GM12878 (cell line): ENCODE measurements around the gene TSKU. TPM values are rescaled to one million over a fixed set of nuclear protein-coding genes. Genes with fewer than 3 reads are reported as not detected.

Experiments used
- ATAC-seq: fragments of 200-7000 bp; cut with Tn5 transposase; 3 replicates; pipeline ENCODE4 v1.9.1; 2020; ENCODE audit warnings: mild to moderate bottlenecking, moderate library complexity
- BruUV-seq: library from RNA; stranded (reverse); fragments of 400-500 nt; replicated peaks from 2 replicates; lab custom pipeline; 2021; lab: Mats Ljungman, UMichigan
- CTCF ChIA-PET: fragments of 300-600 bp; sonication (Branson Sonifier 250); formaldehyde crosslinking; extraction: SDS; loops from one replicate; lab custom pipeline; 2021; ENCODE audit warnings: inconsistent platforms; lab: Yijun Ruan, JAX
- POLR2A ChIA-PET: fragments of 350-600 bp; formaldehyde crosslinking; extraction: SDS; loops from one replicate; lab custom pipeline; 2021; ENCODE audit warnings: inconsistent platforms; lab: Charles Lee
- RAD21 ChIA-PET: fragments of 300-600 bp; sonication (Branson Sonifier 250); formaldehyde crosslinking; loops from one replicate; lab custom pipeline; 2023; ENCODE audit warnings: antibody characterized with exemption; ENCODE audit not compliant: unreplicated experiment; lab: Charles Lee
- SMC1A ChIA-PET: fragments of 300-600 bp; sonication (Branson Sonifier 250); formaldehyde crosslinking; loops from one replicate; lab custom pipeline; 2023; ENCODE audit not compliant: unreplicated experiment, uncharacterized antibody; lab: Charles Lee
- DNase-seq: peaks from one replicate; pipeline ENCODE4 v3.0.0-alpha.2; 2011; ENCODE audit warnings: low read depth, low spot score
- FAIRE-seq: peaks from 3 replicates; lab custom pipeline; 2011; peaks lifted over from hg19 to GRCh38; lab: Jason Lieb, UNC
- H2AFZ ChIP-seq: 2 replicates; pipeline ENCODE4 v1.6.0; 2011; ENCODE audit warnings: low read depth, low read length, control low read depth; ENCODE audit not compliant: control insufficient read depth
- H3K27ac ChIP-seq: 2 replicates; pipeline ENCODE4 v1.5.1; 2011; ENCODE audit warnings: control low read depth; ENCODE audit not compliant: control insufficient read depth, insufficient read depth
- H3K27me3 ChIP-seq, 2 experiments: replicated peaks in 1 of 2; 2 replicates each; pipeline versions ENCODE4 v1.6.0 to v1.6.1; 2011; ENCODE audit warnings: low read length in 1 of 2; ENCODE audit not compliant: control insufficient read depth in 2 of 2, insufficient read depth in 2 of 2
- H3K36me3 ChIP-seq, 2 experiments: 2 replicates each; pipeline ENCODE4 v1.5.1; 2011; ENCODE audit warnings: low read length in 1 of 2; ENCODE audit not compliant: control insufficient read depth in 2 of 2, insufficient read depth in 2 of 2
- H3K4me1 ChIP-seq: 2 replicates; pipeline ENCODE4 v1.6.1; 2011; ENCODE audit warnings: mild to moderate bottlenecking, low read length, moderate library complexity, mixed read lengths; ENCODE audit not compliant: control insufficient read depth, insufficient read depth
- H3K4me2 ChIP-seq: 2 replicates; pipeline ENCODE4 v1.6.0; 2011; ENCODE audit warnings: control low read depth; ENCODE audit not compliant: control insufficient read depth, insufficient read depth
- H3K4me3 ChIP-seq: fragments of 200-600 bp; sonication (generic); 2 replicates; pipeline ENCODE4 v1.5.1; 2016
- H3K79me2 ChIP-seq: 2 replicates; pipeline ENCODE4 v1.6.0; 2011; ENCODE audit warnings: low read length; ENCODE audit not compliant: control insufficient read depth, insufficient read depth
- H3K9ac ChIP-seq: 2 replicates; pipeline ENCODE4 v1.8.0; 2011; ENCODE audit warnings: low read length, control low read depth, mixed read lengths; ENCODE audit not compliant: control insufficient read depth, insufficient read depth
- H3K9me3 ChIP-seq: replicated peaks from 3 replicates; pipeline ENCODE4 v1.5.1; 2011; ENCODE audit warnings: mild to moderate bottlenecking, low read length; ENCODE audit not compliant: control insufficient read depth, insufficient read depth
- H4K20me1 ChIP-seq: 2 replicates; pipeline ENCODE4 v1.6.0; 2011; ENCODE audit not compliant: control insufficient read depth, insufficient read depth
- ATF7 ChIP-seq: fragments of 450-650 bp; IDR thresholded peaks from 2 replicates; pipeline ENCODE4 v1.6.1; 2016; ENCODE audit warnings: low read depth, mild to moderate bottlenecking
- BHLHE40 ChIP-seq, 2 experiments: fragments of 450-650 bp in 1 of 2; IDR thresholded peaks; 2 replicates each; pipeline ENCODE4 v1.6.1; 2011 to 2017; ENCODE audit warnings: low read depth in 2 of 2, borderline replicate concordance in 1 of 2, improper control_type of control experiment in 1 of 2, low read length in 1 of 2, mild to moderate bottlenecking in 1 of 2
- ELK1 ChIP-seq: IDR thresholded peaks from 2 replicates; pipeline ENCODE4 v1.6.1; 2012; ENCODE audit warnings: low read depth, low read length, improper control_type of control experiment
- FOXM1 ChIP-seq: IDR thresholded peaks from 2 replicates; pipeline ENCODE4 v1.6.1; 2012; ENCODE audit warnings: low read depth, mild to moderate bottlenecking, inconsistent platforms, low read length, moderate library complexity
- HDGF ChIP-seq: fragments of 450-650 bp; IDR thresholded peaks from 2 replicates; pipeline ENCODE4 v1.6.1; 2016; ENCODE audit warnings: antibody characterized with exemption
- KDM1A ChIP-seq: fragments of 200-600 bp; sonication (generic); IDR thresholded peaks from 2 replicates; pipeline ENCODE4 v1.6.1; 2016; ENCODE audit warnings: borderline replicate concordance
- PML ChIP-seq: IDR thresholded peaks from 2 replicates; pipeline ENCODE4 v1.6.1; 2012; ENCODE audit warnings: low read length, inconsistent platforms
- POLR2AphosphoS2 ChIP-seq: IDR thresholded peaks from 2 replicates; pipeline ENCODE4 v1.6.1; 2011; ENCODE audit warnings: low read depth, mild to moderate bottlenecking, low read length, improper control_type of control experiment, moderate library complexity
- RAD21 ChIP-seq: IDR thresholded peaks from 2 replicates; pipeline ENCODE4 v1.6.1; 2011; ENCODE audit warnings: mild to moderate bottlenecking, low read depth, low read length, moderate library complexity; ENCODE audit not compliant: insufficient read depth
- SMAD5 ChIP-seq: IDR thresholded peaks from 2 replicates; pipeline ENCODE4 v1.6.1; 2016; ENCODE audit warnings: antibody characterized with exemption, low read depth
- TARDBP ChIP-seq: IDR thresholded peaks from 2 replicates; pipeline ENCODE4 v1.6.1; 2016; ENCODE audit warnings: borderline replicate concordance
- USF1 ChIP-seq: IDR thresholded peaks from 2 replicates; pipeline ENCODE4 v1.6.1; 2011; ENCODE audit warnings: borderline replicate concordance, low read depth, mild to moderate bottlenecking, moderate library complexity, mixed read lengths, low read length; ENCODE audit not compliant: insufficient read depth; ENCODE audit errors: extremely low read length
- ZBTB11 ChIP-seq: fragments of 450-650 bp; formaldehyde crosslinking; IDR thresholded peaks from 2 replicates; pipeline ENCODE4 v1.5.0; 2022; ENCODE audit warnings: mild to moderate bottlenecking, missing genetic modification characterization
- WGBS: methylation state at CpG from one replicate; pipeline ENCODE4 v1.1.6; 2016; ENCODE audit warnings: low lambda C conversion rate; ENCODE audit not compliant: insufficient replicate concordance, insufficient coverage; ENCODE audit errors: missing lambda C conversion rate; 5-methylcytosine and 5-hydroxymethylcytosine counted together
- in situ Hi-C: fragments of 300-500 bp; cut with MboI; formaldehyde crosslinking; loops from 9 replicates; pipeline ENCODE4 v1.14.3; 2018; ENCODE audit warnings: mixed read lengths
- intact Hi-C: fragments of 100-400 bp; cut with micrococcal nuclease; formaldehyde crosslinking; loops from one replicate; pipeline ENCODE4 v1.14.2; 2022; ENCODE audit not compliant: unreplicated experiment
- polyA plus RNA-seq, 11 experiments: library from polyadenylated mRNA; depleted of rRNA in 4 of 11; unstranded in 6 of 11; stranded (reverse) in 5 of 11; fragments of >200 nt; fragmentation: Nextera tagmentation in 4 of 11; fragmentation: Illumina TruSeq in 1 of 11; extraction: Ambion mirVana in 4 of 11; extraction: Trizol in 1 of 11; gene quantifications; 1 replicate in 1 of 11; 2 replicates in 10 of 11; pipeline versions ENCODE4 v1.2.1 to v1.2.3, GENCODE V29; 2011 to 2016; ENCODE audit warnings: inconsistent platforms in 2 of 11, missing spikeins in 2 of 11, low read depth in 1 of 11
- total RNA-seq, 4 experiments: library from RNA; depleted of rRNA in 3 of 4; stranded (reverse); fragments of >200 nt in 3 of 4; fragmentation: Illumina TruSeq in 1 of 4; extraction: Trizol in 1 of 4; gene quantifications; 2 replicates each; pipeline versions ENCODE4 v1.2.1 to v1.2.3, GENCODE V29; 2013 to 2021

TSKU gene
- total and polyA plus RNA-seq, 10 of the 15 experiments (the other 5 are each of a cell fraction or from before 2014, with no cell fraction given), result 0.04 to 1.5 (median 0.62) TPM

- peaks cover 0 to 1% of the 10 kb centered on the region in 2 experiments; a peak in 1 of 4 replicates for H3K27me3 ChIP-seq
- no peak overlapping the region for H2AFZ ChIP-seq
- ChIA-PET CTCF (interaction anchor here (0.7 to 1.5 kb wide), 2 partner anchors 78 to 80 kb away, joined by 3 read pairs; no protein-coding TSS in a partner anchor), POLR2A (no interaction called here), SMC1A (no interaction called here), RAD21 (no interaction called here)
- no peaks in the 10 kb centered on the region for H3K9me3 ChIP-seq
- no peaks in the 10 kb centered on the region for H4K20me1 ChIP-seq
- peak; percentile 33 for TF ChIP-seq RAD21
- no peak for TF ChIP-seq TARDBP
- no peaks in the 10 kb centered on the region for H3K4me1 ChIP-seq
- H3K9ac ChIP-seq, result no peak overlapping the region
- H3K4me3 ChIP-seq, result no peak overlapping the region
- BruUV-seq, result no TSS peak
- 57% methylated on average over 3 of the region's 3 CpGs for WGBS
- H3K36me3 ChIP-seq, result no peaks in the 10 kb centered on the region
- no peaks in the 10 kb centered on the region for H3K79me2 ChIP-seq
- FAIRE-seq (no peak), DNase-seq (no peak), ATAC-seq (no peak)
- intact Hi-C loops (no loop called here), in situ Hi-C loops (no loop called here)
- H3K4me2 ChIP-seq, result no peak overlapping the region
- no peak overlapping the region for H3K27ac ChIP-seq
Observed at GRCh38 chr11:76838678-76839068, 55.5 kb downstream of the TSKU start.

GRCh38 chr11:76839311-76839710, 56.2 kb downstream of the TSKU start:
- Histone ChIP-seq H3K27me3 (peaks cover 0 to 1% of the 10 kb centered on the region in 2 experiments; a peak in 1 of 4 replicates), H3K9ac (no peak overlapping the region), H3K27ac (no peak overlapping the region), H3K9me3 (no peaks in the 10 kb centered on the region), H3K79me2 (no peaks in the 10 kb centered on the region), H3K4me3 (no peak overlapping the region), H3K4me2 (no peak overlapping the region), H4K20me1 (no peaks in the 10 kb centered on the region), H3K4me1 (no peaks in the 10 kb centered on the region), H2AFZ (no peak overlapping the region), H3K36me3 (no peaks in the 10 kb centered on the region)
- no peak for FAIRE-seq
- intact Hi-C loops (no loop called here), in situ Hi-C loops (no loop called here)
- ChIA-PET RAD21 (interaction anchor here (1.0 kb wide), 1 partner anchor 80 kb away, joined by 3 read pairs; no protein-coding TSS in a partner anchor), CTCF (no interaction called here), POLR2A (no interaction called here), SMC1A (no interaction called here)
- WGBS, result 0% methylated on average over 1 of the region's 1 CpG
- no TSS peak for BruUV-seq
- DNase-seq, result no peak
- no peak for ATAC-seq
- TF ChIP-seq BHLHE40 (IDR thresholded peaks at IDR 0.05; ENCODE audit: borderline replicate concordance in 1 of 2, low read depth in 2 of 2, low read length in 1 of 2) (no peak), PML (no peak), HDGF (no peak), FOXM1 (no peak), USF1 (no peak), KDM1A (no peak), SMAD5 (no peak), ATF7 (no peak), ZBTB11 (no peak), POLR2AphosphoS2 (no peak), ELK1 (no peak)
